Coronary artery (tissue), 2 donors: Measurements from ENCODE around the gene IFNA1.

ENCODE experiments used
- DNase-seq: peaks from one replicate; pipeline ENCODE4 v3.0.0-alpha.2; 2017; ENCODE audit warnings: low spot score
- H3K27ac ChIP-seq, 2 donors: fragments of 200-600 bp; sonication (generic); one replicate each; pipeline ENCODE4 v1.5.1; 2016 to 2019
- H3K4me3 ChIP-seq: fragments of 200-600 bp; sonication (generic); 2 replicates; pipeline ENCODE4 v1.5.1; 2016; ENCODE audit warnings: mild to moderate bottlenecking, moderate library complexity
- TF ChIP-seq, protein P1 (sequence below): fragments of 200-600 bp; sonication (generic); IDR thresholded peaks from one replicate; pipeline ENCODE4 v1.5.1; 2019; ENCODE audit warnings: antibody characterized with exemption

The IFNA1 gene

DNA sequence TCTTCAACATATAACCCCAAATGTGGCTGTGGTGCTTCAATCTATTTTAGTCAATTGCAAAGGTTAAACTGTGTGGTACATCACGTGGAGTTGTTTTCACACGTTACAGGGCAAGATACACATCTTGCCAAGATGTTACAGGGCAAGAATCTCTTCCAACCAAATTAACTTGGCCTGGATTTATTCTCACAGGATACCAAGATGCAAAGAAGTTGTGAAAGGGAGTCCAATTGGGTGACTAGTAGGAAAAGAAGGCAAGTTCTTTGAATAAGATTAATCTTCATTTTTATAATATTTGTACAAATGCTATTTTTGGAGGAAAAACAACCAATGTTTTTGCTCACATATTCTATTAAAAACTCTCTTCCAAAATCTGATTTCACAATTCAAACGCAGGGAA, 36.1 kb upstream of the IFNA1 start:
- DNase-seq = no peak
- H3K27ac ChIP-seq = no peak overlapping the region
- TF ChIP-seq, protein P1, sequence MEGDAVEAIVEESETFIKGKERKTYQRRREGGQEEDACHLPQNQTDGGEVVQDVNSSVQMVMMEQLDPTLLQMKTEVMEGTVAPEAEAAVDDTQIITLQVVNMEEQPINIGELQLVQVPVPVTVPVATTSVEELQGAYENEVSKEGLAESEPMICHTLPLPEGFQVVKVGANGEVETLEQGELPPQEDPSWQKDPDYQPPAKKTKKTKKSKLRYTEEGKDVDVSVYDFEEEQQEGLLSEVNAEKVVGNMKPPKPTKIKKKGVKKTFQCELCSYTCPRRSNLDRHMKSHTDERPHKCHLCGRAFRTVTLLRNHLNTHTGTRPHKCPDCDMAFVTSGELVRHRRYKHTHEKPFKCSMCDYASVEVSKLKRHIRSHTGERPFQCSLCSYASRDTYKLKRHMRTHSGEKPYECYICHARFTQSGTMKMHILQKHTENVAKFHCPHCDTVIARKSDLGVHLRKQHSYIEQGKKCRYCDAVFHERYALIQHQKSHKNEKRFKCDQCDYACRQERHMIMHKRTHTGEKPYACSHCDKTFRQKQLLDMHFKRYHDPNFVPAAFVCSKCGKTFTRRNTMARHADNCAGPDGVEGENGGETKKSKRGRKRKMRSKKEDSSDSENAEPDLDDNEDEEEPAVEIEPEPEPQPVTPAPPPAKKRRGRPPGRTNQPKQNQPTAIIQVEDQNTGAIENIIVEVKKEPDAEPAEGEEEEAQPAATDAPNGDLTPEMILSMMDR = no peak
- H3K4me3 ChIP-seq = no peak overlapping the region

DNA sequence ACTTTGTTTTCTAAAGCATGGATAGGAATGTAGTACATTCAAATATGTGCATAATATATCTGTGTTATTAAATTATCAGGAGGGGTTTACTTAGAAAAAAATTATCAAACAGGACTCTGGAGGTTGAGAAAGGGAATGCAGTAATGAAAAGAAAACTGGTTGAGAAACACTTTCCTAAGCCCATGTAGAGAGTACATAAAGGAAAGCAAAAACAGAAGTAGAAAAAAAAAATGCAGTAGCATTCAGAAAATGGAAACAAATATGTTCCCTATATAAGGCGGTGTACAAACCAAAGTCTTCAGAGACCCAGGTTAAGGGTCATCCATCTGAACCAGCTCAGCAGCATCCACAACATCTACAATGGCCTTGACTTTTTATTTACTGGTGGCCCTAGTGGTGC, 31.4 kb upstream of the IFNA1 start, which contains the start of gene IFNA8:
Gene IFNA8 (plus strand): TSS at position 301 of the 400 bp plus-strand sequence. CDS start 60 bp downstream, at position 361.
- DNase-seq = no peak
- TF ChIP-seq, protein P1 = no peak
- H3K4me3 ChIP-seq = no peak within 1 kb of the TSS
- H3K27ac ChIP-seq = no peak within 1 kb of the TSS

DNA sequence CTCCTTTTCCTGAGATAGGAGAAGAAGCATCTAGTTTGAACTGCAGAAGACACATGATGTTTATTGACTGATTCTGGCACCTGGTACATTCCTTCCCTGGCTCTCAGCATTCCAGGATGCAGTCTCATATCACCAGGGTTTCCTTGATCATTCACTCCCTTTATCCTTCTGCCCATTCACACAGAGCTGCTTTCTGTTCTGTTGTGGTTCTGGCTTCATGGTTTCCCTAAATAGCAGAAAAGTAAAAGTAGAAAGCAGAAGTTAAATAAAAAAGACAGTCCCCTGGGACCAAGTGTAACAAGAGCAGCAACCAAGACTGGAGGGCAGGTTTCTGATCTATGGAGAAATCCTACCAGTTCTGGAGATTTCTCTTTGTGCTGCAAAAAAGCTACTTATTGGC, 28.1 kb upstream of the IFNA1 start:
- no peak for DNase-seq
- Histone ChIP-seq H3K27ac (no peak overlapping the region), H3K4me3 (no peak overlapping the region)
- TF ChIP-seq, protein P1 = no peak

DNA sequence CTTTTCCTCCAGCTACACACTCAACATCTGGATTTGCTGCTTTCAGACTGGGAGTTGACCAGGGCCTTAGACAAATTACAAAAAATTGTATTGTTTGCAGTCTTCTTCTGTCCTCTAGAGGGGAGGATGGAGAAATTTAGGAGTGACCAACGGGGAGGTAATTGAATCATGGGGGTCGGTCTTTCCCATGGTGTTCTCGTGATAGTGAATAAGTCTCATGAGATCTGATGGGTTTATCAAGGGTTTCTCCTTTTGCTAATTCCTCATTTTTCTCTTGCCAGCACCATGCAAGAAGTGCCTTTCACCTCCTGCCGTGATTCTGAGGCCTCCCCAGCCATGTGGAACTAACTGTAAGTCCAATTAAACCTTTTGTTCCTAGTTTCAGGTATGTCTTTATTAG, 27.1 kb upstream of the IFNA1 start:
- TF ChIP-seq, protein P1 = no peak
- no peak overlapping the region for H3K4me3 ChIP-seq
- DNase-seq = no peak
- H3K27ac ChIP-seq = no peak overlapping the region

DNA sequence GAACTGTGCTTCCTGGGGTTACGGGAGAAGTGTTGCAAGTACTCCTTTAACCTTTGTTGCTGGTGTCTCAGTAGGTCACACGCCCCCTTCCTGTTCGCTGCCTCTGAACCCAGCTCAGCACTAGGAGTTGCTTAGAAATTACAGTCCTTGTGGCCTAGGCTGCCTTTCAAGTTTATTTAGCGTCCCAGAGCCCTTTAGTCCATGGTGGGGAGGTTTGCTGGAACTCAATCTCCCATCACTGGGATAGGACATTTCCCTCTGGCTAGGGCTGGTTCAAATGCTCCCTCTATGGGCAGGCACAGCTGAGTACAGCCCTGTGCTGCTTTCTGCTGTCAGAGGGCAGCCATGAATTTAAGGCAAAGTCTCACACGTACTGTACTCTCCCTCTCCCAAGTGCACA, 26.6 kb upstream of the IFNA1 start:
- TF ChIP-seq, protein P1 = no peak
- Histone ChIP-seq H3K27ac (no peak overlapping the region), H3K4me3 (no peak overlapping the region)
- DNase-seq = no peak

DNA sequence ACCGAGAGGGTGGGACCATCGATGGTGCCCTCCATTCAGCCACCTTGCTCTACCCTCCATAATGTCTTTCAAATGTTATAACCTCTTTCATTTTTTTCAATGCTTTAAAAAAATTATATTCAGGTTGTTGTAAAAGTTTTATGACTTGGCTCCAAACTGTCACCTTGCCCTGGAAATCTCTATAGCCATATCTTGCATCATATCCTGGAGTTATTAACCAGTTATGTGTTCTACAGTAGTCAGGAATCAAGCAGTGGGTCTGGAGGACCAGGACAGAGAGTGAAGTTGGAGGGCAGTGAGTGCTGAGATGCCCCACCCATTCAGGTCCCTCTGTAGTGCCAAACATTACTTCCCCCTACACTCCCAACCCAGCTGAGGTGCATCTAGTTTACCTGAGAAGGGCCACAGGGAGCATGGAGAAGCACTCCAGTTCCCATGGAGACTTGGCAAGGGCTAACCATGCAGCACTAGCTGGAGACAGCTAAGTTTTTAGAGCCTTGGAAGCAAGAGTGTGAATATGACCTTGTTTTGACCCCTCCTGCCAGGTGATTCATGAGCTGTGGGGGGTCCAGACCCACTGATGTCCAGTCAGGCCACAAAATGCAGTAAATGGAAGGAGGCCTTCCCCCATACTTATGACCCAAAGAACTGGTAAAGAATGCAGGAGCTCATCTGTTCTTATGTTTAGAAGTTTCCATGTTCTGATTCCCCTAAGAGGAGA, 25.9 kb upstream of the IFNA1 start:
- DNase-seq = no peak
- no peak overlapping the region for H3K27ac ChIP-seq
- H3K4me3 ChIP-seq = no peak overlapping the region
- TF ChIP-seq, protein P1 = no peak
